Right cardiac atrium (tissue), 5 donors: ENCODE measurements around the gene PIR. TPM values are rescaled to one million over a fixed set of nuclear protein-coding genes. Genes with fewer than 3 reads are reported as not detected.

Experiments used
- ATAC-seq, 2 donors: fragments of 200-7000 bp; cut with Tn5 transposase; one replicate each; pipeline versions ENCODE4 v1.8.0 to v1.9.1; 2020; ENCODE audit warnings: moderate library complexity in 2 of 2, mild to moderate bottlenecking in 1 of 2
- DNase-seq, 3 donors: peaks; one replicate each; pipeline ENCODE4 v3.0.0-alpha.2; 2020
- H3K27ac ChIP-seq: one replicate; pipeline ENCODE4 v1.5.1; 2013; ENCODE audit warnings: mild to moderate bottlenecking, low read length, control low read depth, moderate library complexity
- H3K27me3 ChIP-seq: one replicate; pipeline ENCODE4 v1.6.1; 2013; ENCODE audit not compliant: control insufficient read depth, insufficient read depth
- H3K4me1 ChIP-seq: one replicate; pipeline ENCODE4 v1.6.1; 2013; ENCODE audit warnings: low read length; ENCODE audit not compliant: control insufficient read depth, insufficient read depth
- H3K4me3 ChIP-seq: one replicate; pipeline ENCODE4 v1.5.1; 2013; ENCODE audit warnings: low read length, control low read depth
- H3K9me3 ChIP-seq: one replicate; pipeline ENCODE4 v1.6.1; 2013; ENCODE audit warnings: low read length; ENCODE audit not compliant: control insufficient read depth
- WGBS: extraction: QIAGEN DNeasy Blood & Tissue Kit; methylation state at CpG from one replicate; pipeline ENCODE4 v1.1.7; 2013; 5-methylcytosine and 5-hydroxymethylcytosine counted together
- intact Hi-C, 4 donors: fragments of 100-400 bp; cut with DNase I; formaldehyde crosslinking; loops; one replicate each; pipeline versions ENCODE4 v1.11.0 to v1.14.0; 2022 to 2023
- polyA plus RNA-seq: library from polyadenylated mRNA; stranded (reverse); fragments of 200-250 nt; gene quantifications from one replicate; pipeline ENCODE4 v1.2.3, GENCODE V29; 2013
- total RNA-seq, 4 donors: library from RNA; stranded (reverse); fragmentation: NEBNext Ultra II Directional; extraction: Animal tissue kit (Norgen Biotek cat#: 25700); gene quantifications; one replicate each; pipeline ENCODE4 v1.2.1, GENCODE V29; 2021
- donor health status: healthy with polysubstance abuse.
- donor health status: DM: no; HTN: yes; CAD: no.
- donor health status: DM: no; HTN: no; CAD: no.
- donor health status: DM: no; HTN: yes; CAD: no; lungs with severe emphysema.
- donor health status: DM: yes; HTN: yes; CAD: no.

Gene PIR
- total and polyA plus RNA-seq, 5 donors: 13.4 to 18.7 (median 14.8) TPM

DNA sequence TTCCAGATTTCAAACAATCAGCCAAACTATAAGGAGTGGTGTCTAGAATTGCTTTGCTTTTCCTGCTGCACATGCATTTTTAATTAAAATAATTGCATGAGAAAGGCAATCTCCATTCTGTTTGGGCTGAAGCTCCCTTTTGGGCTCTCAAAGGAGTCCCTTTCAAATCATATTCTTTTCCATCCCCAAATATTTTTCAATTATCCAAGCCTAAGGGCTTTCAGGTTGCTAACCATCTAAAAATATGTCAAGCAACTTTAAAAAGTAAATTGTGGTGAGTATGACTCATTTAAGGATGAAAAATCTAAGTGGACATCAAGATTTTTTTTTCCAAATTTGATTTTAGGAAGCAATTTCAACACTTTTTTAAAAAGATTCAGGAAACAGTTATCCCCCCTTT, 28.4 kb downstream of the PIR start:
- H3K27ac ChIP-seq: no peak overlapping the region
- H3K27me3 ChIP-seq: no peaks in the 10 kb centered on the region
- intact Hi-C loops: loop anchor here in 3 of 4 donors (5.0 to 10.0 kb wide), 3 partner anchors 110 to 120 kb away; no protein-coding TSS in a partner anchor

DNA sequence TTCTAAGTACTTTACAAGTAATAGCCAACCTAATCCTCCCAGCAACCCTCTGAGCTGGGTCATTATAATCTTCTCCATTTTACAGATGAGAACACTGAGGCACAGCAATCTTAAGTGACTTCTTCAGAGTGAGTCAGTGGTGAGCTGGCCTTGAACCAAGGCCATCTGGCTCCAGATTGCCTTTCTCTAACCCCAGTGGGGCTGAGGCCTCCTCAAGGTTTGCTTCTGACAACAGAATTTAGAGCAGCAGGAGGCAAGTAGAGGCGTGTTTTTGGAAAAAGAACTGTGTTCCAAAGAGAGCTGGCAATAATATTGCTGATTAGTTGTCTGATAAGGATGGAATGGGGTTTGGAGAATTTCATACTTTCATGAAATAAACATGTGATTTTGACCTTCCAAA, 41.2 kb downstream of the PIR start:
- ATAC-seq: no peak

More for the DNA sequence above, 28.4 kb downstream of the PIR start:
- ATAC-seq (no peak), DNase-seq (no peak)
- Histone ChIP-seq H3K4me1 (peaks cover 2% of the 10 kb centered on the region), H3K4me3 (no peak overlapping the region), H3K9me3 (no peaks in the 10 kb centered on the region)

DNA sequence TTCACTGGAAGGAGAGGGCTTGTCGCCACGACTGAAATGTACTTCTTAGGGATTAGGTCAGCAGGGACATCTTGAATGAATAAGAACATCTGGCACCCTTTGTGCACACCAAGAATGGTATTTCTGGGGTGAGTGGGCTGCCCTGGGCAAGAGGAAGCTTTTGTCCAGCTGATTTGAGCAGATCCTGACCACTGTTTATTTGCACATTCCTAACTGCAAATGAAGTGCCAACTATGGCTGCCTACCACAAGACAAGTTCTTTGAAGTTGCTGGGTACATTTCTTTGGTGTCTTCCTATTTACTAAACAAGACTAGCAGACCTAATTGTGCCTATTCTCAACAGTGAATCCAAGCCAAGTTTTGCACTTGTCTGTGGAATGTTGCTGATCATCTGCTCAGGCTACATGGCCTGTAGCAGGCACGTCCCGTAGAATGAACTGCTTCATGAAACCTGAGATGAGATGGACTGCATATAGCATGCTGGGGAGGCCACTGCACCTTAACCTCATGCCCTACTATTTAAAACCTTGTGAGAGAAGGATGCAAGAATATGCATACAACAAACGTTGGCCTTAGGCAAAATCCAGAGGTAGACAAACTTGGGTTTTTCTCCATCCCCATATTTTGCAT, 45.0 kb downstream of the PIR start:
- WGBS: 68% methylated on average over 5 of the region's 5 CpGs

More for the DNA sequence above, 41.2 kb downstream of the PIR start:
- Histone ChIP-seq H3K9me3 (no peaks in the 10 kb centered on the region), H3K4me3 (no peak overlapping the region), H3K27ac (no peak overlapping the region), H3K4me1 (no peaks in the 10 kb centered on the region), H3K27me3 (no peaks in the 10 kb centered on the region)
- intact Hi-C loops: no loop called here
- peak; percentile 33 to 61 (median 50) for DNase-seq
- WGBS: 79% methylated on average over 1 of the region's 1 CpG

DNA sequence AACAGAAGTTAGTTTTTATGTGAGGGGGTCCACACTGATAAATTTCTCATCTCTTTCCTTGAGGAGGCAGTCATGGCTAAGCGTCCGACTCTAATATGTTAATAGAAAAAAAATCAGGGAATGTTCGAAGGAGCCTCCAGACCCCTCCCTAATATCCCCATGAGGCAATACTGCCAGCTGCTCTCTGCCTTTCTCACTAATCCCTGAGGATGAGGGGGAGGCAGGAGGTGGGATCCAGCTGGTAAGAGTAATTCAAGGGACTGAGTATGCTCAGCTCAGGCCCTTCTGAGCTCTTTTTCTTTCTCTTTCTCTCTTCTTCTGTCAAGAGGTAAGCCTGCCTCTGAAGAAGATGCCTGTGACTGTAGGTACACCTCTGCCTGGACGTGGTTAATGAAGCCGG, 51.7 kb downstream of the PIR start:
- Histone ChIP-seq H3K4me1 (no peaks in the 10 kb centered on the region), H3K9me3 (no peaks in the 10 kb centered on the region), H3K27ac (no peak overlapping the region), H3K4me3 (no peak overlapping the region), H3K27me3 (no peaks in the 10 kb centered on the region)
- no peak for ATAC-seq
- no peak for DNase-seq
- WGBS: 64% methylated on average over 5 of the region's 5 CpGs
- intact Hi-C loops: no loop called here

More for the DNA sequence above, 45.0 kb downstream of the PIR start:
- no peak for DNase-seq
- no peaks in the 10 kb centered on the region for H3K4me1 ChIP-seq
- no peak for ATAC-seq
- no peaks in the 10 kb centered on the region for H3K9me3 ChIP-seq
- H3K4me3 ChIP-seq: no peak overlapping the region
- H3K27ac ChIP-seq: no peak overlapping the region
- H3K27me3 ChIP-seq: no peaks in the 10 kb centered on the region
- intact Hi-C loops: no loop called here

DNA sequence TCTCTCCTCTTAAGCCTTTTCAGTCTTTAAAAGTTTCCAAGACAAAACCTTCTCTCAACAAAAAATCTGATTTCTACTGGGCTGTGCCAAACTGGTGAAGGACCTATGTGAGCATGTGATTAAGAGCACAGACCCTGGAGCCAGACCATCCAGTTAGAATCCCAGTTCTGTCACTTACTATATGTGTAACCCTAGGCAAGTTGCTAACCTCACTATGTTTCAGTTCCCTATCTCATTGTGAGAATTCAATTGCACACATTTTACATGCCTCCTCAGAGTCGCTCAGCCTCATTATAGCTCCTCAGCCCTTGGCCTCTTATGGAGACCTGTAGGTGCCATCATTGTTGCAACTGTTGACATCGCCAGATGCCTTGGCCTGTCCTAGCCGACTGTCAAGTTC, 54.8 kb downstream of the PIR start:
- DNase-seq (no peak), ATAC-seq (no peak)
- intact Hi-C loops: no loop called here
- 92% methylated on average over 3 of the region's 3 CpGs for WGBS
- H3K9me3 ChIP-seq: no peaks in the 10 kb centered on the region
- no peaks in the 10 kb centered on the region for H3K4me1 ChIP-seq
- H3K4me3 ChIP-seq: no peak overlapping the region
- no peaks in the 10 kb centered on the region for H3K27me3 ChIP-seq
- no peak overlapping the region for H3K27ac ChIP-seq

DNA sequence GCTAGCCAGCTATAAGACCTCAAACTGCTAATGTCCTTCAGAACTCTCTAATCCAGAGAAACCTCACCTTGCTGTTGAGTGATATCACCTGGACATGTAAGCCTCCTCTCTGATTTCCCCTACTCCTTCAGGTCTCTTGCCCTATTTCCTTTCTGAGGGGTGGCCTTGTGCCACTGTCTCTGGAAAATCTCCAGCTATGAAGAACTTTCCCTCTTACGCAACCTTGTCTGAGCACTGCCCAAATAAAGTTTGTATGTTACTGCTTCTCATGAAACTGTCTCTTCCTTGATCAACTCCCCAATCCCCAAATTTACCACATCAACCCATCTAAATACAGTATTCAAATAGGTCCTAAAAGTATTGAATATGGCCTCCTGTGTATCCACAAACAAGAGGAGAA, 55.4 kb downstream of the PIR start:
- intact Hi-C loops: no loop called here
- no peak overlapping the region for H3K4me3 ChIP-seq
- H3K4me1 ChIP-seq: no peaks in the 10 kb centered on the region
- DNase-seq (peak in 1 of 3 donors; percentile 28), ATAC-seq (no peak)
- H3K9me3 ChIP-seq: no peaks in the 10 kb centered on the region
- no peak overlapping the region for H3K27ac ChIP-seq
- 62% methylated on average over 1 of the region's 1 CpG for WGBS
- no peaks in the 10 kb centered on the region for H3K27me3 ChIP-seq

DNA sequence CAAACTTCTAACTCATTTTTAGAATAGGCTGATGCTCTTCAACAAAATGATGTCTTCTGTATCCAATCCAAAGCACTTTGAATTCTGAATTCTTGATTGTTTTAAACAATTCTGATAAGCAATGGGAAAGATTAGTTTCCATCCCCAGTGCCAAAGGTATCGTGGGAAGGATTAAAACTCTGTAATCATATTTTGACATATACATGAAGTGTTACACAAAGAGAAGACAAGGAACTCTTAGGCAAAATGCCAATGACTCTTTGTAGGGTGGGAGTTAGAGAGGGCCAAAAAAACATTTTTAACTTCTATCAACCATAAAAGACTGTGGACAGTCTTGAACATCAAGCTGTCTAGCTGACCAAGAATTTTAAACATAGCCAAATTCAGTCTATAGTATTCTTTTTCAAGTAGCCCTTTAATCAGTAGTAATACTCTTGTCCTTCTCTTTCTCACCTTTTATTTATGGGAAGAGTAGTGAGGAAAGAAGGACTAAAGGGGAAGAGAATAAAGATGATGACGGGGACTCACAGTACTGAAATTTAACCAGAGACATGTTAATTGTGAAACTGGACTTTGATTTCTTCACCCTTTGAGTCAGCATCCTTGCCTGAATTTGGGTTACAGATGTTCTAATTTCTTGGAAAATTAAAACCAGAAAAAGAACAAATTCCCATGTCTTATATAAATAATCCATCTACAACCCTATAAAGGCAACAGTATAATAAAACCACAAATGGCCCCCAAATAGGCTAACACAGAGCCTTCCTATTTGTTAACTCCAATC, 57.1 kb downstream of the PIR start:
- Histone ChIP-seq H3K9me3 (no peaks in the 10 kb centered on the region), H3K4me1 (no peaks in the 10 kb centered on the region), H3K27me3 (no peaks in the 10 kb centered on the region), H3K27ac (no peak overlapping the region), H3K4me3 (no peak overlapping the region)
- intact Hi-C loops: no loop called here
- WGBS: 47% methylated on average over 2 of the region's 2 CpGs
- no peak for DNase-seq
- ATAC-seq: no peak

DNA sequence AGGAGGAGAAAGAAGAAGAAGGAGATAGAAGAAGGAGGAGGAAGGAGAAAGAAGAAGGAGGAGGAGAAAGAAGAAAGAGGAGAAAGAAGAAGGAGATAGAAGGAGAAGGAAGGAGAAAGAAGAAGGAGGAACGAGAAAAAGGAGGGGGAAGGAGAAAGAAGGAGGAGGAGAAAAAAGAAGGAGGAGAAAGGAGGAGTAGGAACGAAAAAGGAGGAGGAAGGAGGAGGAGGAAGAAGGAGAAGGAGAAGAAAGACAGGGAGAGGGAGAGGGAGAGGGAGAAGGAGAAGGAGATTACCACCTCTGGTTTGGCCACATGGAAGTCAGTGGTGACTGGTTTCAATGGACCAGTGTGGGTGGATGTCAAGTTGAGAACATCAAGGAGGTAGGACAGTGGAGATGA, 58.9 kb downstream of the PIR start:
- 92% methylated on average over 2 of the region's 2 CpGs for WGBS
- intact Hi-C loops: no loop called here
- no peaks in the 10 kb centered on the region for H3K9me3 ChIP-seq
- H3K4me3 ChIP-seq: no peak overlapping the region
- H3K27me3 ChIP-seq: no peaks in the 10 kb centered on the region
- DNase-seq (no peak), ATAC-seq (no peak)
- no peaks in the 10 kb centered on the region for H3K4me1 ChIP-seq
- H3K27ac ChIP-seq: no peak overlapping the region

DNA sequence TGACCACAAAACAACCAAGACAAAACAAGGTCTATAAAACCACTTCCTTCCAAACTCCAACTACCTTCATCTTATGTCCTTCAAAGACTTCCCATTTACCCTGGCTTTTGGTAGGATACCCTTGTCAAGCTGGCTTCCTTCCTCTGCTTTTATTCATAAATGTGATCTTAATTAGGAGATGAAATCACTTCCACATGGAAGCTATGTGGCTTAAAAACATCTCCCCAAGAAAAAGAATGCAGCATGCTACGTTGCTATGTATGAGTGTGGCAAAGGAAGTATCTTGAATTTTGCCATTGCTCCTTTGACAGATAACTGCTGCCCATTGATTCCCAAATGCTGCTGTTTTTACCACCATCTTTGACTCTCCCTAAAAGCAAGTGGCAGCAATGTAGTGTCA, 62.5 kb downstream of the PIR start:
- no peak for ATAC-seq
- Histone ChIP-seq H3K4me3 (no peak overlapping the region), H3K27me3 (no peaks in the 10 kb centered on the region), H3K9me3 (no peaks in the 10 kb centered on the region), H3K4me1 (no peaks in the 10 kb centered on the region), H3K27ac (no peak overlapping the region)
- intact Hi-C loops: no loop called here
- no peak for DNase-seq
- WGBS: 44% methylated on average over 1 of the region's 1 CpG

DNA sequence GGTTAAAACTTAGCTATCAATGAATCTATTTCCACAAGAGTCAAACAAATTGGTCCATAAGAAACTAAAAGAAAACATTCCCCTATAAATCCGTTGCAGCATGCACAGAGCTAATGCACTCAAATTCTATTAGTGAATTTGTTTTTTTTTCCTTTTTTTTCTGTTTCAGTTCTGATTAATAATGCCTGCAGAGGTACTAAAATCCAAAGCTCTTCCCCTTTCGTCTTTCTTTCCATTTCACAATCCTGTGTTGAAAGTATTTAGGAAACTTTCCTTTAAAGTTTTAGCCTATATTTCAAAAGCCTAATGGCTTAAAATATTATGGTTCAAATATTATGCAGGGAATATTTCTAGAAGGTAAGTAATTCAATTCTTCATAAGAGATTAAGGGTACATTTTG, 63.1 kb downstream of the PIR start:
- WGBS: 88% methylated on average over 2 of the region's 2 CpGs
- H3K9me3 ChIP-seq: no peaks in the 10 kb centered on the region
- no peak for ATAC-seq
- H3K27ac ChIP-seq: no peak overlapping the region
- no peaks in the 10 kb centered on the region for H3K4me1 ChIP-seq
- intact Hi-C loops: no loop called here
- no peak for DNase-seq
- no peak overlapping the region for H3K4me3 ChIP-seq
- no peaks in the 10 kb centered on the region for H3K27me3 ChIP-seq

DNA sequence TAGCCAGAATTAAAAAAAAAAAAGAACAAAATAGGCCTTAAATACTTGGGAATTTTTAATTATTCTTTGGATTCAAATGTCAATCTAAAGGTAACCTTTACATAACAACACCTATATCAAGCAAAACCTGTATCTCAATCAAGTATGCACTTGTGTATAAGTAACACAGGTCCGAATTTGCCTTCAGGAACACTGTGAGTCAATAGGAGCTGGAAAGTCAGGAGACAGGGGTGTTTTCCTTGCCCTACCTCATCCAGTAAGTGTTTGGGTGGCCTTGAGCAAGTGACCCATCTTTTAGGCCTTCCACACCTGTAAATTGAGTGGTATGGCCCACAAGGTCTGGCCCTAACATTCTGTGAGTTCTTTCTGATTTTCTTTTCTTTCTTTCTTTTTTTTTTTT, 68.1 kb downstream of the PIR start:
- Histone ChIP-seq H3K4me1 (no peaks in the 10 kb centered on the region), H3K4me3 (no peak overlapping the region), H3K27me3 (no peaks in the 10 kb centered on the region), H3K27ac (no peak overlapping the region), H3K9me3 (no peaks in the 10 kb centered on the region)
- WGBS: 71% methylated on average over 1 of the region's 1 CpG
- intact Hi-C loops: no loop called here
- ATAC-seq (no peak), DNase-seq (no peak)
